ENCODE data around the gene PSENEN. TPM values are rescaled to one million over a fixed set of nuclear protein-coding genes. Genes with fewer than 3 reads are reported as not detected.

The PSENEN gene
- total RNA-seq, 1 experiment from 2014 or later = 186 TPM

DNA sequence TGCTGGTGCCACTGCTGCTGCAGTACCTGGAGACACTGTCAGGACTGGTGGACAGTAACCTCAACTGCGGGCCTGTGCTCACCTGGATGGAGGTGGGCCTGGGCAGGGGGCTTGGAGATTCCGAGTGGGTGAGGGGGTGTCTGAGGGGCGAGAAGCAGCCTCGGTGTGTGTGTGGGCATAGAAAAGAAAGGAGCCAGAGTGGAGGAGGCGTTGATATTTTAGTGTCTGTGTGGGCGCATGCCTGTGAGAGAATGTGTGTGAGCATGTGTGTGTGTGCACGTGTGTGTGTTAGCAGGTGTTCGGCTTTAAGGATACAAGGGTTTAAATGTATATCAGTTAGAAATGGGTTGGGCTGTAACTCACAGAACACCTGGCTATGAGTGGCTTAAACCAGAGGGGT is 33.6 kb downstream of the PSENEN start:
- in situ Hi-C loops (cut with HindIII; ENCODE audit: low pct_unique_long_range_greater_than_20kb, low sequenced_read_pairs) = no loop called here

DNA sequence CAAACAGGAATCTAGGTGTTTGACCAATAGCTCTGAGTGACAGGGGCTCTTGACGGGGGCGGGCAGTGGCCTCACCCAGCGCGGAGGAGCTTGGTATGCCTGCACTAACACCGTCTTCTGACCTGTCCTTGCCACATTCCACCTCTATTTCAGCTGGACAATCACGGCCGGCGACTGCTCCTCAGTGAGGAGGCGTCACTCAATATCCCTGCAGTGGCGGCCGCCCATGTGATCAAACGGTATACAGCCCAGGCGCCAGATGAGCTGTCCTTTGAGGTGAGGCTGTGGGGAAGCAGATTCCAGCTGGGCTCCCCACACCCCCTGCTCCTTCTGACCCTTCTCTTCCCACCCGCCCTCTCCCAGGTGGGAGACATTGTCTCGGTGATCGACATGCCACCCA is 34.6 kb downstream of the PSENEN start:
- no peak for DNase-seq (ENCODE audit: low read depth)
- in situ Hi-C loops (cut with HindIII; ENCODE audit: low pct_unique_long_range_greater_than_20kb, low sequenced_read_pairs) = no loop called here

More for the DNA sequence above, 33.6 kb downstream of the PSENEN start:
- DNase-seq (ENCODE audit: low read depth) = no peak

DNA sequence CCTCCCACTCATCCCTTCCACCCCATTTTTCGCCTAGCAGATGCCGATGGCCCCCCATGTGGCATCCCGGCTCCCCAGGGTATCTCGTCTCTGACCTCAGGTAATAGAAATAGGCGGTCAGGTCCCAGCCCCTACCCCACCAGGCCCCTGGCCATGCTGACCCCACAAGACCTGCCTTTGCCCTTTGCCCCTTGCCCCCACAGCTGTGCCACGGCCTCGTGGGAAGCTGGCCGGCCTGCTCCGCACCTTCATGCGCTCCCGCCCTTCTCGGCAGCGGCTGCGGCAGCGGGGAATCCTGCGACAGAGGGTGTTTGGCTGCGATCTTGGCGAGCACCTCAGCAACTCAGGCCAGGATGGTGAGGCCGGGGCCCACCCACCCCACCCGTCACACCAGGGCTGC is 35.3 kb downstream of the PSENEN start:
- in situ Hi-C loops (cut with HindIII; ENCODE audit: low pct_unique_long_range_greater_than_20kb, low sequenced_read_pairs) = no loop called here
- DNase-seq (ENCODE audit: low read depth) = no peak

DNA sequence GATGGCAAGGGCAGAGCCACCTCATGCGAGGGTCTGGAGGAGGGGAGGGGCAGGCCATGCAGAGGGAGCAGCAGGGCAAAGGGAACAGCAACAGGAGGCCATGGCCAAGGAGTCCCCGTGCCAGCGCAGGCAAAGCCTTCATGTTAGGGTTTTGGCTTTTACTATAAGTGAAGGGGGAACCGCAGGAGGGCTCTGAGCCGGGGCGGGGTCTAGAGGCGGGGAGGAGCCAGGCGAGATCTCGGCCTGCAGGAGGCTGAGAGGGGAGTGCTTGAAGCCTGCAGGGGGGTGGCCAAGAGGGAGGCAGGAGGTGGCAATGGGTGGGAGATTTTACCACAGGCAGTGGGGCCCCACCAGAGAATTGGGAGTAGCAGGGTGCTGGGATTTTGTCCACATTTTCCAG is 36.2 kb downstream of the PSENEN start:
- DNase-seq (ENCODE audit: low read depth) = no peak
- in situ Hi-C loops (cut with HindIII; ENCODE audit: low pct_unique_long_range_greater_than_20kb, low sequenced_read_pairs) = no loop called here

DNA sequence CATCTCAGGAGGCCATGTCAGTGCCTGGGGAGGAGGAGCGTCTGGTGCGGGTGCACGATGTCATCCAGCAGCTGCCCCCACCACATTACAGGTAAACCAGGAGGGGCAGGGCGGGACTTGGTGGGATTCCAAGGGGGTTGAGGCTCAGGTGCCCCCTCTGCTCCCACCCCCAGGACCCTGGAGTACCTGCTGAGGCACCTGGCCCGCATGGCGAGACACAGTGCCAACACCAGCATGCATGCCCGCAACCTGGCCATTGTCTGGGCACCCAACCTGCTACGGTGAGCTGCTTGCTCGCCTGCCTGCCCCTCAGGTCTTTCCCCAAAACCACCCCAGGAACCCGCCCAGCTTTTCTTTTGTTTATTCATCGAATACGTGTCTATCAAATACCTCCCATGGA is 37.1 kb downstream of the PSENEN start:
- in situ Hi-C loops (cut with HindIII; ENCODE audit: low pct_unique_long_range_greater_than_20kb, low sequenced_read_pairs) = no loop called here
- no peak for DNase-seq (ENCODE audit: low read depth)

DNA sequence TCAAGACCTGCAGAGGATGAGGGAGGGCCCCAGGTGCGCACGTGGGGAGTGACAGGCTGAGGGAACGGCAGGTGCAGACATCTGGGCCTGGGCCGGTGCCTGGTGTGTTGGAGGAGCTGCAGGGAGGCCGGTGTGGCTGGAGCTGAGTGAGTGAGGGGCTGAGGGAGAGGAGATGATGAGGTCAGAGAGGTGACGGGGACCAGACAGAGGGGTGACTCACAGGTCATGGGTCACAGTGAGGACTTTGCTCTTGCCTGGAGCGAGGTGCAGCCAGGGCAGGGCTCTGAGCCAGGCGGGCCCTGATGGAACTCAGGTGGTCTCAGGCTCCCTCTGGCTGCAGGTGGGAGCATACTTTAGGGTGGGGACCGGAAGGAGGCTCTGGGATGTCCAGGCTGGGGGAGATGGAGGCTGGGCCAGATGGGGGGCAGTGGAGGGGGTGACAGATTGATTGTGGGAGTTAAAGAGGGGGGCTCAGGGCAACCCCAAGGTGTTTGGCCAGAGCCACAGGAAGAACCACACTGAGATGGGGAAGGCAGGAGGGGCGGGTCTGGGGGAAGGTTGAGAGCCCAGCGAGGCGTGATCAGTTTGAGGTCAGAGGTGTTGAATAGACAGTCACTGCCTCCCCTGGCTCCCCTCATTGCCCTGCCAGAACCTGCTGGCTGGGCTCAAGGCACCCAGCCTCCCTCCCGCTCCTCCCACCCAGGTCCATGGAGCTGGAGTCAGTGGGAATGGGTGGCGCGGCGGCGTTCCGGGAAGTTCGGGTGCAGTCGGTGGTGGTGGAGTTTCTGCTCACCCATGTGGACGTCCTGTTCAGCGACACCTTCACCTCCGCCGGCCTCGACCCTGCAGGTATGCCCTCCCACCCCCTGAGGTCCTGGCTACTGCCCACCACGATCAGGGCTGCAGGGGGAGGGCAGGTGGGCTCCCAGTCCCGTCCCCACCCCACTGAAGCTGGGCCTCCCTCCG is 38.3 kb downstream of the PSENEN start:
- in situ Hi-C loops (cut with HindIII; ENCODE audit: low pct_unique_long_range_greater_than_20kb, low sequenced_read_pairs) = no loop called here
- no peak for DNase-seq (ENCODE audit: low read depth)

DNA sequence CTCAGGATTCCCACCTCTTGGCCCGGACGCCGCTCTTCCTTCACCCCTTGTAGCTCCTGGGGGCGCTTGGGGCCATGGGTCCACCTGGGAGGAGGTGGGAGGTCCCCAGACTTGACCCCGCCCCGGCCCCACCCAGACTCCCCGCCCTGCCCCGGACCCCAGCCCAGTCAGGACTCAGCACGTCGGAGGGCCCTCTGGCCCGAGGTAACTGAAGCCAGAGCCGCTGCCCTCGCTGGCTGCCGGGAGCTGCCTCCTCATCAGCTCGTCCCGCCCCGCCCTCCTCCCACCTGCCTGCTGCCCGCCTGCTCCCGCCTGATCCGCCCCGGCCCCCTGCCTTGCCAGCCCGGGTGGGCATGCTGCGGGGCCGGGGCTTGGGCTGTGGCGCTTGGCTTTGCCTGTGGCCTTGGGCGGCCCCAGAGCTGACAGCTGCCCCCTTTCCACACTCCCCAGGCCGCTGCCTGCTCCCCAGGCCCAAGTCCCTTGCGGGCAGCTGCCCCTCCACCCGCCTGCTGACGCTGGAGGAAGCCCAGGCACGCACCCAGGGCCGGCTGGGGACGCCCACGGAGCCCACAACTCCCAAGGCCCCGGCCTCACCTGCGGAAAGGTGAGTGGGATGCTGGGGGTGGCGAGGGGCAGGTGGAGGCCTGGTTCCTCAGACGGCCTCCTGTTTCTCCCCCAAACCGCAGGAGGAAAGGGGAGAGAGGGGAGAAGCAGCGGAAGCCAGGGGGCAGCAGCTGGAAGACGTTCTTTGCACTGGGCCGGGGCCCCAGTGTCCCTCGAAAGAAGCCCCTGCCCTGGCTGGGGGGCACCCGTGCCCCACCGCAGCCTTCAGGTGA is 39.3 kb downstream of the PSENEN start:
- no peak for DNase-seq (ENCODE audit: low read depth)
- in situ Hi-C loops (cut with HindIII; ENCODE audit: low pct_unique_long_range_greater_than_20kb, low sequenced_read_pairs) = no loop called here

DNA sequence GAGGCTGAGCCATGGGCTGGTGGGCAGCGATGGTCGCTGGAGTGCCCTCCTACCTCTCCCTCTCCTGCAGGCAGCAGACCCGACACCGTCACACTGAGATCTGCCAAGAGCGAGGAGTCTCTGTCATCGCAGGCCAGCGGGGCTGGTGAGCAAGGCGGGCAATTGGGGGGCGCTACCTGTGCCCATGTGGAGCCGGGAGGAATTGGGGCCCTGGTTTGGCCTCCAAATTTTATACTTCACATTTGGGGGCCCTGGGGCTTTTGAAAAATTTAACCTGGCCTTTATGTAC is 39.8 kb downstream of the PSENEN start:
- in situ Hi-C loops (cut with HindIII; ENCODE audit: low pct_unique_long_range_greater_than_20kb, low sequenced_read_pairs) = no loop called here

DNA sequence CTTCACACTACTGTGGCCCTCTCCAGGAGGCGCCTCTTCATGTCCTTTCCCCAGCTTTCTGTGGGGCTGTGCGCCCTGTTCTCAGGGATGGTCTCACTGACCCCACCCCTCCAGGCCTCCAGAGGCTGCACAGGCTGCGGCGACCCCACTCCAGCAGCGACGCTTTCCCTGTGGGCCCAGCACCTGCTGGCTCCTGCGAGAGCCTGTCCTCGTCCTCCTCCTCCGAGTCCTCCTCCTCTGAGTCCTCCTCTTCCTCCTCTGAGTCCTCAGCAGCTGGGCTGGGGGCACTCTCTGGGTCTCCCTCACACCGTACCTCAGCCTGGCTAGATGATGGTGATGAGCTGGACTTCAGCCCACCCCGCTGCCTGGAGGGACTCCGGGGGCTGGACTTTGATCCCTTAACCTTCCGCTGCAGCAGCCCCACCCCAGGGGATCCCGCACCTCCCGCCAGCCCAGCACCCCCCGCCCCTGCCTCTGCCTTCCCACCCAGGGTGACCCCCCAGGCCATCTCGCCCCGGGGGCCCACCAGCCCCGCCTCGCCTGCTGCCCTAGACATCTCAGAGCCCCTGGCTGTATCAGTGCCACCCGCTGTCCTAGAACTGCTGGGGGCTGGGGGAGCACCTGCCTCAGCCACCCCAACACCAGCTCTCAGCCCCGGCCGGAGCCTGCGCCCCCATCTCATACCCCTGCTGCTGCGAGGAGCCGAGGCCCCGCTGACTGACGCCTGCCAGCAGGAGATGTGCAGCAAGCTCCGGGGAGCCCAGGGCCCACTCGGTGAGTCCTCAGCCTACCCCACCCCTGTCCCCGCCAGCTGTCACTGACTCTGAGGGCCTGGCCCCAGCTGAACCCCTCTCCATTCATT is 41.1 kb downstream of the PSENEN start:
- DNase-seq (ENCODE audit: low read depth) = no peak
- in situ Hi-C loops (cut with HindIII; ENCODE audit: low pct_unique_long_range_greater_than_20kb, low sequenced_read_pairs) = no loop called here

More for the DNA sequence above, 39.8 kb downstream of the PSENEN start:
- no peak for DNase-seq (ENCODE audit: low read depth)

DNA sequence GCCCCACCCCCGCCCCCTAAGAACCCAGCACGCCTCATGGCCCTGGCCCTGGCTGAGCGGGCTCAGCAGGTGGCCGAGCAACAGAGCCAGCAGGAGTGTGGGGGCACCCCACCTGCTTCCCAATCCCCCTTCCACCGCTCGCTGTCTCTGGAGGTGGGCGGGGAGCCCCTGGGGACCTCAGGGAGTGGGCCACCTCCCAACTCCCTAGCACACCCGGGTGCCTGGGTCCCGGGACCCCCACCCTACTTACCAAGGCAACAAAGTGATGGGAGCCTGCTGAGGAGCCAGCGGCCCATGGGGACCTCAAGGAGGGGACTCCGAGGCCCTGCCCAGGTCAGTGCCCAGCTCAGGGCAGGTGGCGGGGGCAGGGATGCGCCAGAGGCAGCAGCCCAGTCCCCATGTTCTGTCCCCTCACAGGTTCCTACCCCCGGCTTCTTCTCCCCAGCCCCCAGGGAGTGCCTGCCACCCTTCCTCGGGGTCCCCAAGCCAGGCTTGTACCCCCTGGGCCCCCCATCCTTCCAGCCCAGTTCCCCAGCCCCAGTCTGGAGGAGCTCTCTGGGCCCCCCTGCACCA is 41.9 kb downstream of the PSENEN start:
- in situ Hi-C loops (cut with HindIII; ENCODE audit: low pct_unique_long_range_greater_than_20kb, low sequenced_read_pairs) = no loop called here
- no peak for DNase-seq (ENCODE audit: low read depth)

DNA sequence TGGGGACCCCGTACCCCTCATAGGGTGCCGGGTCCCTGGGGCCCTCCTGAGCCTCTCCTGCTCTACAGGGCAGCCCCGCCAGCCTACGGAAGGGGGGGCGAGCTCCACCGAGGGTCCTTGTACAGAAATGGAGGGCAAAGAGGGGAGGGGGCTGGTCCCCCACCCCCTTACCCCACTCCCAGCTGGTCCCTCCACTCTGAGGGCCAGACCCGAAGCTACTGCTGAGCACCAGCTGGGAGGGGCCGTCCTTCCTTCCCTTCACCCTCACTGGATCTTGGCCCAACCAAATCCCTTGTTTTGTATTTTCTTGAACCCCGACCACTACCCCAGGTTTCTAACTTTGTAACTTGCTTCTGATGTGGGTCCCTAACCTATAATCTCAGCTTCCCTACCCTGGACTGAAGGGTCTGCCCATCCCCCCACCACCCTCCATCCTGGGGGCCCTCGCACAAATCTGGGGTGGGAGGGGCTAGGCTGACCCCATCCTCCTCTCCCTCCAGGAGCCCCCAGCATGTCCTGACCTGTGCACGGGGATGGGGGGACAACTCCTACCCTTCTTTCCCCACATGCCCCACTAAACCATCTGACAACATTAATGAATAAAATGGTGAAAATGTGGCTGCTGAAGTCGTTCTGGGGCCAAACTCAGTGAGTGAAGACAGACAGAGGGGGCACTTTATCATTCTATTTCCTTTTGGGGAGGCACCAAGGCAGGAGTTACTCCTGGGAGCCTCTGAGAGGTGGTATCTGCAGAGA is 42.9 kb downstream of the PSENEN start:
- in situ Hi-C loops (cut with HindIII; ENCODE audit: low pct_unique_long_range_greater_than_20kb, low sequenced_read_pairs) = no loop called here
- DNase-seq (ENCODE audit: low read depth) = no peak

DNA sequence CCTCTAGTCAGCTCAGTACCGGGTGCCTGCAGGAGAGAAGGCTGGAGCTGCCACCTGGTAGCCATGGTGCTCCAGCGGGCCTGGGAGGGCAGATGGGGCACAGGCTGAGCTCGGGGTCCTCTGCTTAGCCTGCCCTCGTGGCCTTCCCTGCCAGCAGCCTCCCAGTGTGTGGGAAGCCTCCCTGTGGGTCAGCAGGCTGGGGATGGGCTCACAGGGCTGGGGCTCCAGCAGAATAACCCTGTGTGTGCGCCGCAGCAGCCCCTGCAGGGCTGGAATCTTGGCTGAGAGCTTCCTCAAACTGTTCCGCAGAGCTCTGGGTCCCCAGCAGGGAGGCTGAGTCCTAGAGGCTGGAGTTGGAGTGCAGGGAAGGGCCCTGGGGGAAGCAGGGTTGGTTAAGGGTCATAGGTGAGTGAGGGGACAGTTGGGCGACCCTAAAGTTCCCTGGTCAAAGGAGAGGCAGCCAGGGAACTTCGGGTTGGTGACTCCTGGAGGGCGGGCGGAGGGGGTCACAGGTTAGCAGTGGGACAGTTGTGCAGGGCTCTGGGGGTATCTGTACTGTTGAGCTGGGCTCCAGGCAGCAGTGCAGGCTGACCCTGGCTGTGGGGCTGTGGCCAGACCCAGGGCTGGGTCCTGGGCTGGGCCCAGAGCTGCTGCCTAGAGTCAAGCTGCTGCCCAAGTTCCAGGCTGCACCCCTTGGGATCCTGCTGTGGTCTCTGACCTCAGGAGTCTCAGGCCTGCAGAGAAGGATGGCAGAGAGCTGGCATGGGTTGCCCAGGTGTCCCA is 43.9 kb downstream of the PSENEN start:
- in situ Hi-C loops (cut with HindIII; ENCODE audit: low pct_unique_long_range_greater_than_20kb, low sequenced_read_pairs) = no loop called here
- no peak for DNase-seq (ENCODE audit: low read depth)

DNA sequence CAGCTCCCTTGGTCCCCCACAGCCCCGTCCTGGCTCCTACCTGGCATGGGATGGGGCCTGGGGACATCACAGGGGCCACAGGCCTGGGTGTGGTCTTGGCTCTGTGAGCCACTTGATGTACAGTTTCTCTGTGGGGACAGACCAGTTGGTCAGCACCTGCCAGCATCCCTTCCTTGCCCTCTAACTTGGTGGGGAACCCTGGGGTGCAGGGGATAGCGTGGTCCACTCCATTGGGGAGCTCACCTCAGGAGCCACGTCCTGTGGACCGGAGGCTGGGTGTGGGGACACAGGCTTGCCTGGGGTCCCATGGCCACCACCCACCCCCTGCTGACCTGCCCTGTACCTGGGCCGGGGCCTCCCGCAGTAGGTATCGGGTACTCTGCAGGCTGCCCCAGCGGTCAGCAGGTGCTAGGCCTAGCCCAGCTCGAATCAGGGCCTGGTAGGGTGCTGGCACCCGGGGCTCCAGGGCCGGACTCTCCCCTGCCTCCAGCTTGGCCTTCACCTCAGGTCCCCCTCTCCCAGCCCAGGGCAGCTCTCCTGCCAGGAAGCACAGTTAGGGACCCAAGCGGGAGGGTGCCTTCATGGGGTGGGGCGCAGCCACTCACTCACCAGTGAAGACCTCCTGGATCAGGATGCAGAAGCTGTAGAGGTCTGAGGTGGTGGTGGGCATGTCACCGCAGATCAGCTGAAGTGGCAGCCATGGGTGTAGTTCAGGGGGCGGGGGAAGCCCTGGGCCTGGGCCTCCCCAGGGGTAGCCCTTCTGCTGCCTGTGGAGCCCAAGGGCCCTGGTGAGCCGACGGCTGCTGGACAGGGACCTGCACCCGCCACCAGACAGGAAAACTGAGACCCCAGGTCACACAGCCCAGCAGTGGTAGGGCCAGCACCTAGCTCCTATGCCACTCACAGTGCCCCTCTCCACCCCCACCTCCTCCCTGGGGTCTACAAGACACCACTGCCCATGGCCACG is 44.8 kb downstream of the PSENEN start:
- in situ Hi-C loops (cut with HindIII; ENCODE audit: low pct_unique_long_range_greater_than_20kb, low sequenced_read_pairs) = no loop called here
- DNase-seq (ENCODE audit: low read depth) = no peak

DNA sequence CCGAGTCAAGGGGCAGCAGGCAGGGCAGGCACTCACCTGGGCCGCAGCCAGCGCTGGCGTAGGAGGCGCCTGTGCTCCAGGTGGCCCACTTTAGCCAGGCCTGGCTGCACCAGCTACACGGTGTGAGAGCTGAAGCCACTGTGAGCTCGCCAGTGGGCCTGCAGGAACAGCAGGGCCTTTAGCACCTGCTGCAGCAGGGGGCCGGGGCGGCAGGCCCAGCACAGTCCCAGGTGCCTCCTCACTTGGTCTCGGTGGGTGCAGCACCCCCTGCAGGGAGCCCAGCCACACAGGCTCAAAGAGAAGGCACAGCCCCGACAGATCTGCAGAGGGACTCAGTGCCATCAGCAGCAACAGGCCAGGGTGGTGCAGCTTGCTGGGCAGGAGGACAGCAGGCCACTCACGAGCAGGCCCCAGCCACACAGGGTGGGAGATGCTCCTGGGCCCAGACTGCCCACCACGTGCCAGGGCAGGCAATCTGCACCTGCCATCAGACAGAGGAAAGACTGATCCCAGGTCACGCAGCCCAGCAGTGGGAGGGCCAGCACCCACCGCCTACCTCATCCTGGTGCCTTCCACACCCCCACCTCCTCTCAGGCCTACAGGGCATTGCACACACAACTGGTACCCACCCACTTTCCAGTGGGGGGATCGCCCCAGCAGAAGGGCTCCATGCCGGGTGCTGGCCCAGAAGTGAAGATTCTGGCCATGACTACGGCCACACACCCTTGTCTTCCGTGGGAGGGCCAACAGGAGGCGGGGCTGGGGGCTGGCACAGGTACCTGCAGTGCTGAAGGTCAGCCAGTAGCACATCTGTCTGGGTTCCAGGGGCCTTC is 45.7 kb downstream of the PSENEN start:
- DNase-seq (ENCODE audit: low read depth) = no peak
- in situ Hi-C loops (cut with HindIII; ENCODE audit: low pct_unique_long_range_greater_than_20kb, low sequenced_read_pairs) = no loop called here

DNA sequence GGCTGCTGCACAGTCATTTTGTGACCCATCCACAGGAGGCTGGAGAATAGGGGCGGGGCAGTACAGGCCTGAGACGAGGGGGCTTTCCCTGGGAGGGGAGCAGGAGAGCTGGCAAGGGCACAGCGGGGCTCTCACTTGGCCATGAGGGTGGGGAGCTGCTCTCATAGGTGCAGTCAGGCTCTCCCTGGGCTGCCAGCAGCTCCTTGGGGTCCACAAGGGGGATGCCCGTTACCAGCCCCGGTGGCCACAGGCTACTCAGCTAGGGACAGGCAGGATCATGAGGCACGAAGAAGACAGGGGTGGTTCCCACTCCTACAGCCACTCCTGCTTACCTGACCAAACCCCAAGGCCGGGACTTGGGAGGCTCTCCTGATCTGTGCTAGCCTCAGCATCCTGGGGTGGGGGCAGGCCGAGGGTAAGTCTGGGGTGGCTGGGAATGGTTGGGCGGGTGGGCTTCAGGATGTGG is 46.4 kb downstream of the PSENEN start:
- DNase-seq (ENCODE audit: low read depth) = no peak

More for the DNA sequence above, 46.4 kb downstream of the PSENEN start:
- in situ Hi-C loops (cut with HindIII; ENCODE audit: low pct_unique_long_range_greater_than_20kb, low sequenced_read_pairs) = no loop called here

Measured in Caki2 (cell line).